ENCODE data around the gene INPP5A.

- TF ChIP-seq CTCF (IDR thresholded peaks at IDR 0.05) (no peak), EZH2 (IDR thresholded peaks at IDR 0.05) (no peak)
These were observed 38.3 kb upstream of the INPP5A start for GRCh38 chr10:132499367-132499685.
